Panc1 (cell line): Measurements from ENCODE around the gene BCL10.

Experiments
- CTCF ChIP-seq: fragments of 450-650 bp; IDR thresholded peaks from 2 replicates; pipeline ENCODE4 v1.5.1; 2017; ENCODE audit warnings: mild to moderate bottlenecking
- POLR2AphosphoS5 ChIP-seq: IDR thresholded peaks from 2 replicates; pipeline ENCODE4 v1.6.1; 2012; ENCODE audit warnings: mild to moderate bottlenecking, low read depth, low read length, moderate library complexity
- REST ChIP-seq, 2 experiments: IDR thresholded peaks; 2 replicates each; pipeline ENCODE4 v1.6.1; 2011 to 2012; ENCODE audit warnings: low read depth in 2 of 2, control low read depth in 1 of 2, low read length in 1 of 2, mild to moderate bottlenecking in 1 of 2, moderate library complexity in 1 of 2; ENCODE audit not compliant: insufficient read depth in 1 of 2
- SIN3A ChIP-seq: IDR thresholded peaks from 2 replicates; pipeline ENCODE4 v1.6.1; 2012; ENCODE audit warnings: low read depth, mild to moderate bottlenecking, low read length, moderate library complexity, borderline replicate concordance; ENCODE audit not compliant: insufficient read depth
- TCF7L2 ChIP-seq: IDR thresholded peaks from 2 replicates; pipeline ENCODE4 v1.6.1; 2011; ENCODE audit warnings: mild to moderate bottlenecking, low read depth, low read length, inconsistent platforms

- TF ChIP-seq CTCF = no peak
- TF ChIP-seq POLR2AphosphoS5 = no peak
- TF ChIP-seq REST (IDR thresholded peaks at IDR 0.05; ENCODE audit: insufficient read depth in 1 of 2, low read depth in 2 of 2, low read length in 1 of 2) = no peak
- TF ChIP-seq SIN3A = no peak
- no peak for TF ChIP-seq TCF7L2
These were observed 39.4 kb upstream of the BCL10 start for GRCh38 chr1:85315789-85316188.
